K562 (cell line): ENCODE results near the gene PRM2. TPM values are rescaled to one million over a fixed set of nuclear protein-coding genes. Genes with fewer than 3 reads are reported as not detected.
A peak's percentile ranks its signal among the peaks of the same experiment; 100 is the strongest.

Source experiments
- BACH1 ChIP-seq: fragments of 200-800 bp; sonication (Bioruptor generic); IDR thresholded peaks from 2 replicates; pipeline ENCODE4 v1.6.1; 2016; ENCODE audit warnings: missing genetic modification characterization, missing compliant biosample characterization
- FOXA3 ChIP-seq, 2 experiments: fragments of 450-650 bp in 1 of 2; sonication (generic) in 1 of 2; formaldehyde crosslinking; IDR thresholded peaks in 1 of 2; conservative IDR thresholded peaks in 1 of 2; 2 replicates each; pipeline versions ENCODE4 v1.4.0 to v1.8.0; 2020 to 2022; ENCODE audit warnings: mild to moderate bottlenecking in 2 of 2, missing genetic modification reagents in 1 of 2
- GTF2A2 ChIP-seq: IDR thresholded peaks from 2 replicates; pipeline ENCODE4 v1.6.1; 2016; ENCODE audit warnings: mild to moderate bottlenecking, missing genetic modification characterization, missing compliant biosample characterization
- HDAC3 ChIP-seq: fragments of 450-650 bp; IDR thresholded peaks from 2 replicates; pipeline ENCODE4 v1.6.1; 2018; ENCODE audit warnings: borderline replicate concordance, mild to moderate bottlenecking, moderate library complexity; ENCODE audit not compliant: partially characterized antibody
- HMGN3 ChIP-seq: IDR thresholded peaks from 2 replicates; pipeline ENCODE4 v1.6.1; 2011; ENCODE audit warnings: borderline replicate concordance, low read depth, mild to moderate bottlenecking, mixed read lengths, low read length; ENCODE audit not compliant: insufficient read length; ENCODE audit errors: extremely low read depth
- HNRNPH1 ChIP-seq: fragments of 200-400 bp; formaldehyde crosslinking; optimal IDR thresholded peaks from 2 replicates; pipeline ENCODE3; 2017; ENCODE audit warnings: low read depth, mild to moderate bottlenecking, low read length, moderate library complexity
- JUN ChIP-seq, 2 experiments: sonication (generic) in 1 of 2; formaldehyde crosslinking in 1 of 2; IDR thresholded peaks; 2 replicates each; pipeline versions ENCODE4 v1.6.1 to v1.8.0; 2012 to 2022; ENCODE audit warnings: borderline replicate concordance in 2 of 2, mild to moderate bottlenecking in 2 of 2, improper control_type of control experiment in 1 of 2, low read depth in 1 of 2, low read length in 1 of 2, missing genetic modification reagents in 1 of 2
- JUND ChIP-seq, 2 experiments: IDR thresholded peaks; 2 replicates in 1 of 2; 3 replicates in 1 of 2; pipeline ENCODE4 v1.6.1; 2011; ENCODE audit warnings: borderline replicate concordance in 2 of 2, low read depth in 2 of 2, low read length in 2 of 2, improper control_type of control experiment in 1 of 2, missing biosample characterization in 1 of 2, missing genetic modification characterization in 1 of 2, missing genetic modification reagents in 1 of 2
- MBD2 ChIP-seq: sonication (generic); IDR thresholded peaks from 2 replicates; pipeline ENCODE4 v1.6.1; 2016; ENCODE audit warnings: low read depth, borderline replicate concordance
- MTA1 ChIP-seq: fragments of 450-650 bp; IDR thresholded peaks from 2 replicates; pipeline ENCODE4 v1.6.1; 2017; ENCODE audit warnings: borderline replicate concordance
- PHF8 ChIP-seq: fragments of 200-600 bp; sonication (generic); IDR thresholded peaks from 2 replicates; pipeline ENCODE4 v1.6.1; 2012; ENCODE audit warnings: mixed run types, mild to moderate bottlenecking, inconsistent platforms, low read length, moderate library complexity, borderline replicate concordance
- PRMT5 ChIP-seq: sonication (generic); formaldehyde crosslinking; IDR thresholded peaks from 2 replicates; pipeline ENCODE4 v1.5.0; 2020; ENCODE audit warnings: missing genetic modification reagents
- ZC3H8 ChIP-seq: fragments of 450-650 bp; IDR thresholded peaks from 2 replicates; pipeline ENCODE4 v1.6.1; 2017
- ZNF124 ChIP-seq: sonication (generic); formaldehyde crosslinking; IDR thresholded peaks from 2 replicates; pipeline ENCODE4 v1.8.1; 2022; ENCODE audit warnings: missing genetic modification reagents
- ZNF445 ChIP-seq: fragments of 250-450 bp; sonication (Bioruptor Pico); IDR thresholded peaks from 2 replicates; pipeline ENCODE4 v1.4.0; 2020; ENCODE audit warnings: low read depth, mild to moderate bottlenecking, moderate library complexity
- ZNF449 ChIP-seq: fragments of 250-450 bp; sonication (Bioruptor Pico); IDR thresholded peaks from 2 replicates; pipeline ENCODE4 v1.8.0; 2022; ENCODE audit warnings: moderate library complexity, mild to moderate bottlenecking, inconsistent platforms
- ZNF668 ChIP-seq: fragments of 250-450 bp; sonication (Bioruptor Pico); IDR thresholded peaks from 2 replicates; pipeline ENCODE4 v1.8.0; 2022; ENCODE audit warnings: mild to moderate bottlenecking, inconsistent platforms
- ZNF766 ChIP-seq: fragments of 200-800 bp; sonication (Bioruptor generic); conservative IDR thresholded peaks from 2 replicates; pipeline ENCODE4 v1.6.1; 2016; ENCODE audit warnings: missing genetic modification characterization, missing compliant biosample characterization
- ZNF778 ChIP-seq: fragments of 450-650 bp; formaldehyde crosslinking; IDR thresholded peaks from 2 replicates; pipeline ENCODE4 v1.4.0; 2020; ENCODE audit warnings: mild to moderate bottlenecking, moderate library complexity
- polyA plus RNA-seq, 8 experiments: library from polyadenylated mRNA; depleted of rRNA in 4 of 8; stranded (reverse) in 5 of 8; unstranded in 3 of 8; fragments of >200 nt; fragmentation: Nextera tagmentation in 2 of 8; fragmentation: Illumina TruSeq in 1 of 8; extraction: Ambion mirVana in 2 of 8; extraction: Trizol in 1 of 8; gene quantifications; 2 replicates each; pipeline versions ENCODE4 v1.2.1 to v1.2.3, GENCODE V29; 2011 to 2014; ENCODE audit warnings: inconsistent platforms in 1 of 8, missing spikeins in 1 of 8
- total RNA-seq, 7 experiments: library from RNA; depleted of rRNA in 6 of 7; stranded (reverse); fragments of >200 nt in 6 of 7; fragmentation: Illumina TruSeq in 2 of 7; extraction: Trizol in 2 of 7; gene quantifications; 2 replicates each; pipeline versions ENCODE4 v1.2.1 to v1.2.3, GENCODE V29; 2011 to 2021; ENCODE audit warnings: low replicate concordance in 1 of 7
- TF ChIP-seq, protein P1 (sequence below): fragments of 250-450 bp; sonication (Bioruptor Pico); IDR thresholded peaks from 2 replicates; pipeline ENCODE4 v1.8.0; 2021; ENCODE audit warnings: moderate library complexity, mild to moderate bottlenecking, inconsistent platforms
- TF ChIP-seq, protein P2 (sequence below): fragments of 250-450 bp; sonication (Bioruptor Pico); IDR thresholded peaks from 2 replicates; pipeline ENCODE4 v1.8.0; 2021; ENCODE audit warnings: mild to moderate bottlenecking, moderate library complexity
- TF ChIP-seq, protein P3 (sequence below): fragments of 200-800 bp; sonication (Bioruptor generic); IDR thresholded peaks from 2 replicates; pipeline ENCODE4 v1.6.1; 2017; ENCODE audit warnings: missing genetic modification characterization, missing compliant biosample characterization

PRM2 gene
- total and polyA plus RNA-seq, 9 of the 15 experiments (the other 6 are each of a cell fraction or from before 2014, with no cell fraction given): not detected

GRCh38 chr16:11254913-11255736 is 21.2 kb downstream of the PRM2 start (continued):
- TF ChIP-seq HNRNPH1 (no peak), PHF8 (peak; percentile 46; the same call in 1 of the 2 replicates), JUN (IDR thresholded peaks at IDR 0.05; ENCODE audit: borderline replicate concordance, low read depth, low read length) (peak; percentile 28; the same call in 1 of the 2 replicates), JUN (CRISPR knock-in tag; IDR thresholded peaks at IDR 0.05; ENCODE audit: borderline replicate concordance) (peak; percentile 99), ZNF766 (CRISPR knock-in tag) (peak; percentile 80; the same call in 1 of the 2 replicates), HMGN3 (peak; percentile 24), ZNF778 (CRISPR knock-in tag) (no peak), HDAC3 (no peak), GTF2A2 (tag) (no peak), BACH1 (tag) (no peak), ZC3H8 (no peak), ZNF668 (peak; percentile 77), PRMT5 (CRISPR knock-in tag) (peak; percentile 44; the same call in 1 of the 2 replicates), MTA1 (no peak), ZNF445 (CRISPR knock-in tag) (no peak), MBD2 (no peak), FOXA3 (CRISPR knock-in tag; conservative IDR thresholded peaks at IDR 0.05 in 1 of 2, IDR thresholded peaks at IDR 0.05 in 1 of 2) (peak in 1 of 2 experiments; percentile 97; a peak in 2 of 4 replicates), JUND (IDR thresholded peaks at IDR 0.05; ENCODE audit: borderline replicate concordance, low read depth, low read length) (no peak; the same call in 1 of the 2 replicates), JUND (tag; IDR thresholded peaks at IDR 0.05; ENCODE audit: borderline replicate concordance, low read depth, low read length) (no peak), ZNF124 (peak; percentile 96), ZNF449 (CRISPR knock-in tag) (no peak)
- TF ChIP-seq, protein P1, sequence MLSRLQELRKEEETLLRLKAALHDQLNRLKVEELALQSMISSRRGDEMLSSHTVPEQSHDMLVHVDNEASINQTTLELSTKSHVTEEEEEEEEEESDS (CRISPR knock-in tag): no peak
- TF ChIP-seq, protein P2, sequence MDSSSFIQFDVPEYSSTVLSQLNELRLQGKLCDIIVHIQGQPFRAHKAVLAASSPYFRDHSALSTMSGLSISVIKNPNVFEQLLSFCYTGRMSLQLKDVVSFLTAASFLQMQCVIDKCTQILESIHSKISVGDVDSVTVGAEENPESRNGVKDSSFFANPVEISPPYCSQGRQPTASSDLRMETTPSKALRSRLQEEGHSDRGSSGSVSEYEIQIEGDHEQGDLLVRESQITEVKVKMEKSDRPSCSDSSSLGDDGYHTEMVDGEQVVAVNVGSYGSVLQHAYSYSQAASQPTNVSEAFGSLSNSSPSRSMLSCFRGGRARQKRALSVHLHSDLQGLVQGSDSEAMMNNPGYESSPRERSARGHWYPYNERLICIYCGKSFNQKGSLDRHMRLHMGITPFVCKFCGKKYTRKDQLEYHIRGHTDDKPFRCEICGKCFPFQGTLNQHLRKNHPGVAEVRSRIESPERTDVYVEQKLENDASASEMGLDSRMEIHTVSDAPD (CRISPR knock-in tag): peak; percentile 66; the same call in 1 of the 2 replicates
- TF ChIP-seq, protein P3, sequence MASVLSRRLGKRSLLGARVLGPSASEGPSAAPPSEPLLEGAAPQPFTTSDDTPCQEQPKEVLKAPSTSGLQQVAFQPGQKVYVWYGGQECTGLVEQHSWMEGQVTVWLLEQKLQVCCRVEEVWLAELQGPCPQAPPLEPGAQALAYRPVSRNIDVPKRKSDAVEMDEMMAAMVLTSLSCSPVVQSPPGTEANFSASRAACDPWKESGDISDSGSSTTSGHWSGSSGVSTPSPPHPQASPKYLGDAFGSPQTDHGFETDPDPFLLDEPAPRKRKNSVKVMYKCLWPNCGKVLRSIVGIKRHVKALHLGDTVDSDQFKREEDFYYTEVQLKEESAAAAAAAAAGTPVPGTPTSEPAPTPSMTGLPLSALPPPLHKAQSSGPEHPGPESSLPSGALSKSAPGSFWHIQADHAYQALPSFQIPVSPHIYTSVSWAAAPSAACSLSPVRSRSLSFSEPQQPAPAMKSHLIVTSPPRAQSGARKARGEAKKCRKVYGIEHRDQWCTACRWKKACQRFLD (CRISPR knock-in tag): peak; percentile 66; the same call in 1 of the 2 replicates
